B cell (primary cell): ENCODE results near the gene KDM3A. TPM values are rescaled to one million over a fixed set of nuclear protein-coding genes. Genes with fewer than 3 reads are reported as not detected.

Experiments
- ATAC-seq: fragments of 200-7000 bp; cut with Tn5 transposase; one replicate; pipeline ENCODE4 v1.10.0; 2021; ENCODE audit warnings: low read depth, mild to moderate bottlenecking, moderate number of reproducible peaks, moderate library complexity
- CTCF ChIA-PET: fragments of 350-600 bp; sonication (Branson Sonifier 250); formaldehyde crosslinking; loops from one replicate; lab custom pipeline; 2021; ENCODE audit warnings: antibody characterized with exemption, inconsistent platforms; lab: Charles Lee
- POLR2A ChIA-PET: fragments of 350-600 bp; sonication (Branson Sonifier 250); formaldehyde crosslinking; loops from one replicate; lab custom pipeline; 2021; ENCODE audit warnings: antibody characterized with exemption; lab: Charles Lee
- DNase-seq: peaks from one replicate; pipeline ENCODE4 v3.0.0; 2013
- H2AFZ ChIP-seq: 2 replicates; pipeline ENCODE4 v1.6.1; 2012; ENCODE audit warnings: mild to moderate bottlenecking, low read depth, low read length; ENCODE audit not compliant: insufficient read depth, poor library complexity, severe bottlenecking
- H3K27ac ChIP-seq, 2 donors: 1 replicate in 1 of 2; 2 replicates in 1 of 2; pipeline ENCODE4 v1.5.1; 2012 to 2013; ENCODE audit warnings: low read length in 2 of 2, mild to moderate bottlenecking in 2 of 2, moderate library complexity in 1 of 2
- H3K27me3 ChIP-seq, 4 experiments: fragments of 200-600 bp in 1 of 4; sonication (generic) in 1 of 4; replicated peaks in 1 of 4; 1 replicate in 2 of 4; 2 replicates in 2 of 4; pipeline versions ENCODE4 v1.6.1 to v1.7.0; 2013 to 2016; ENCODE audit warnings: low read length in 3 of 4, mild to moderate bottlenecking in 2 of 4, mixed read lengths in 1 of 4, moderate library complexity in 1 of 4; ENCODE audit not compliant: insufficient read depth in 4 of 4, control insufficient read depth in 3 of 4; ENCODE audit errors: control extremely low read depth in 1 of 4
- H3K36me3 ChIP-seq, 2 experiments: replicated peaks in 1 of 2; 1 replicate in 1 of 2; 2 replicates in 1 of 2; pipeline versions ENCODE4 v1.6.1 to v1.7.1; 2013; ENCODE audit warnings: low read length in 1 of 2; ENCODE audit not compliant: insufficient read depth in 2 of 2, control insufficient read depth in 1 of 2; ENCODE audit errors: control extremely low read depth in 1 of 2, extremely low read depth in 1 of 2
- H3K4me1 ChIP-seq, 2 donors: fragments of 200-600 bp in 1 of 2; sonication (generic) in 1 of 2; 1 replicate in 1 of 2; 2 replicates in 1 of 2; pipeline versions ENCODE4 v1.5.1 to v1.6.1; 2013 to 2017; ENCODE audit warnings: low read length in 2 of 2; ENCODE audit not compliant: control insufficient read depth in 2 of 2, insufficient read depth in 2 of 2
- H3K4me2 ChIP-seq: replicated peaks from 2 replicates; pipeline ENCODE3; 2012; ENCODE audit warnings: mild to moderate bottlenecking, low read depth, low read length; ENCODE audit not compliant: poor library complexity, severe bottlenecking
- H3K4me3 ChIP-seq, 5 experiments: fragments of 200-600 bp in 1 of 5; sonication (generic) in 1 of 5; 1 replicate in 3 of 5; 2 replicates in 2 of 5; pipeline versions ENCODE4 v1.5.1 to v1.7.0; 2011 to 2016; ENCODE audit warnings: low read length in 4 of 5, mild to moderate bottlenecking in 4 of 5, low read depth in 2 of 5, control low read depth in 1 of 5, moderate library complexity in 1 of 5; ENCODE audit not compliant: insufficient read depth in 1 of 5; ENCODE audit errors: control extremely low read depth in 1 of 5, extremely low read depth in 1 of 5
- H3K79me2 ChIP-seq: fragments of 200-600 bp; sonication (generic); one replicate; pipeline ENCODE4 v1.6.0; 2016; ENCODE audit warnings: low read length; ENCODE audit not compliant: control insufficient read depth, insufficient read depth
- H3K9ac ChIP-seq: fragments of 200-600 bp; sonication (generic); 2 replicates; pipeline ENCODE4 v1.6.1; 2017; ENCODE audit warnings: mild to moderate bottlenecking, low read length, moderate library complexity
- H3K9me3 ChIP-seq, 3 donors: one replicate each; pipeline versions ENCODE4 v1.6.1 to v1.7.1; 2013; ENCODE audit warnings: low read length in 2 of 3; ENCODE audit not compliant: control insufficient read depth in 2 of 3, insufficient read depth in 1 of 3; ENCODE audit errors: control extremely low read depth in 1 of 3
- H4K20me1 ChIP-seq: 2 replicates; pipeline ENCODE4 v1.6.0; 2012; ENCODE audit warnings: mild to moderate bottlenecking, low read length; ENCODE audit not compliant: insufficient read depth, control insufficient read depth, poor library complexity, severe bottlenecking
- H3K27ac Mint-ChIP-seq: one replicate; pipeline ENCODE4 v1.8.0; 2021; ENCODE audit warnings: mixed read lengths
- H3K27me3 Mint-ChIP-seq: one replicate; pipeline ENCODE4 v1.8.0; 2021; ENCODE audit warnings: mixed read lengths
- H3K4me1 Mint-ChIP-seq: one replicate; pipeline ENCODE4 v1.8.0; 2021; ENCODE audit warnings: mixed read lengths
- H3K4me3 Mint-ChIP-seq: one replicate; pipeline ENCODE4 v1.8.0; 2021; ENCODE audit warnings: mixed read lengths
- H3K9me3 Mint-ChIP-seq: one replicate; pipeline ENCODE4 v1.8.0; 2022; ENCODE audit warnings: mixed read lengths; ENCODE audit not compliant: insufficient read depth
- CTCF ChIP-seq: fragments of 200-600 bp; IDR thresholded peaks from one replicate; pipeline ENCODE4 v1.8.0; 2022; ENCODE audit warnings: antibody characterized with exemption, mild to moderate bottlenecking
- EZH2 ChIP-seq: IDR thresholded peaks from 2 replicates; pipeline ENCODE4 v1.6.1; 2012; ENCODE audit warnings: borderline replicate concordance, low read depth, mild to moderate bottlenecking, moderate library complexity, low read length; ENCODE audit not compliant: insufficient read depth, poor library complexity, severe bottlenecking
- WGBS: methylation state at CpG from one replicate; pipeline ENCODE4 v1.1.5; 2013; ENCODE audit warnings: missing lambda C conversion rate; ENCODE audit not compliant: insufficient coverage; 5-methylcytosine and 5-hydroxymethylcytosine counted together
- intact Hi-C: fragments of 100-400 bp; cut with micrococcal nuclease; formaldehyde crosslinking; loops from one replicate; pipeline ENCODE4 v1.10.0; 2022
- polyA plus RNA-seq: library from polyadenylated mRNA; depleted of rRNA; stranded (reverse); fragments of >200 nt; gene quantifications from 2 replicates; pipeline ENCODE4 v1.2.3, GENCODE V29; 2012
- total RNA-seq, 2 donors: library from RNA; stranded (reverse); fragments of 120-200 nt in 1 of 2; gene quantifications; 1 replicate in 1 of 2; 2 replicates in 1 of 2; pipeline versions ENCODE4 v1.2.3 to v1.2.4, GENCODE V29; 2013 to 2022

The KDM3A gene
- total and polyA plus RNA-seq, 2 donors (not counting 1 experiment from before 2014, with no cell fraction given): 27.7 to 107 TPM

GRCh38 chr2:86510436-86510933 is 69.3 kb downstream of the KDM3A start:
- H3K27ac ChIP-seq: no peak overlapping the region
- H3K79me2 ChIP-seq: peaks cover 25% of the 10 kb centered on the region
- Mint-ChIP-seq H3K4me1 (no peaks in the 10 kb centered on the region), H3K27ac (no peak overlapping the region), H3K27me3 (no peaks in the 10 kb centered on the region), H3K4me3 (no peak overlapping the region), H3K9me3 (no peaks in the 10 kb centered on the region)
- DNase-seq (no peak), ATAC-seq (no peak)
- intact Hi-C loops: no loop called here
- no peaks in the 10 kb centered on the region for H3K4me1 ChIP-seq
- no peaks in the 10 kb centered on the region for H3K27me3 ChIP-seq
- ChIA-PET CTCF (no interaction called here), POLR2A (no interaction called here)
- no peak overlapping the region for H3K4me3 ChIP-seq
- no peak overlapping the region for H3K9ac ChIP-seq
- no peak overlapping the region for H2AFZ ChIP-seq
- peaks cover 10% of the 10 kb centered on the region for H4K20me1 ChIP-seq
- no peak for TF ChIP-seq EZH2
- TF ChIP-seq CTCF: no peak
- WGBS: 100% methylated on average over 2 of the region's 4 CpGs
- H3K36me3 ChIP-seq: peaks cover 6 to 52% of the 10 kb centered on the region in 2 experiments
- no peaks in the 10 kb centered on the region for H3K9me3 ChIP-seq
- H3K4me2 ChIP-seq: no peak overlapping the region

GRCh38 chr2:86512034-86512433 is 70.9 kb downstream of the KDM3A start:
- WGBS: 95% methylated on average over 4 of the region's 4 CpGs
- intact Hi-C loops: no loop called here
- ATAC-seq: no peak
- no peak for DNase-seq
- Histone ChIP-seq H3K27ac (no peak overlapping the region), H3K27me3 (no peaks in the 10 kb centered on the region), H3K36me3 (peaks cover 5 to 41% of the 10 kb centered on the region in 2 experiments), H3K4me3 (no peak overlapping the region), H4K20me1 (peaks cover 10% of the 10 kb centered on the region), H3K4me2 (no peak overlapping the region), H3K9me3 (no peaks in the 10 kb centered on the region), H2AFZ (no peak overlapping the region), H3K79me2 (peaks cover 32% of the 10 kb centered on the region), H3K4me1 (no peaks in the 10 kb centered on the region), H3K9ac (no peak overlapping the region)
- H3K27ac Mint-ChIP-seq: no peak overlapping the region
- no peaks in the 10 kb centered on the region for H3K9me3 Mint-ChIP-seq
- TF ChIP-seq EZH2 (no peak), CTCF (no peak)
- peaks cover 1% of the 10 kb centered on the region for H3K4me1 Mint-ChIP-seq
- POLR2A ChIA-PET: no interaction called here
- H3K4me3 Mint-ChIP-seq: no peak overlapping the region
- no peaks in the 10 kb centered on the region for H3K27me3 Mint-ChIP-seq
- CTCF ChIA-PET: no interaction called here
